ENCODE measurements around the gene DLEC1.

The DLEC1 gene, protein sequence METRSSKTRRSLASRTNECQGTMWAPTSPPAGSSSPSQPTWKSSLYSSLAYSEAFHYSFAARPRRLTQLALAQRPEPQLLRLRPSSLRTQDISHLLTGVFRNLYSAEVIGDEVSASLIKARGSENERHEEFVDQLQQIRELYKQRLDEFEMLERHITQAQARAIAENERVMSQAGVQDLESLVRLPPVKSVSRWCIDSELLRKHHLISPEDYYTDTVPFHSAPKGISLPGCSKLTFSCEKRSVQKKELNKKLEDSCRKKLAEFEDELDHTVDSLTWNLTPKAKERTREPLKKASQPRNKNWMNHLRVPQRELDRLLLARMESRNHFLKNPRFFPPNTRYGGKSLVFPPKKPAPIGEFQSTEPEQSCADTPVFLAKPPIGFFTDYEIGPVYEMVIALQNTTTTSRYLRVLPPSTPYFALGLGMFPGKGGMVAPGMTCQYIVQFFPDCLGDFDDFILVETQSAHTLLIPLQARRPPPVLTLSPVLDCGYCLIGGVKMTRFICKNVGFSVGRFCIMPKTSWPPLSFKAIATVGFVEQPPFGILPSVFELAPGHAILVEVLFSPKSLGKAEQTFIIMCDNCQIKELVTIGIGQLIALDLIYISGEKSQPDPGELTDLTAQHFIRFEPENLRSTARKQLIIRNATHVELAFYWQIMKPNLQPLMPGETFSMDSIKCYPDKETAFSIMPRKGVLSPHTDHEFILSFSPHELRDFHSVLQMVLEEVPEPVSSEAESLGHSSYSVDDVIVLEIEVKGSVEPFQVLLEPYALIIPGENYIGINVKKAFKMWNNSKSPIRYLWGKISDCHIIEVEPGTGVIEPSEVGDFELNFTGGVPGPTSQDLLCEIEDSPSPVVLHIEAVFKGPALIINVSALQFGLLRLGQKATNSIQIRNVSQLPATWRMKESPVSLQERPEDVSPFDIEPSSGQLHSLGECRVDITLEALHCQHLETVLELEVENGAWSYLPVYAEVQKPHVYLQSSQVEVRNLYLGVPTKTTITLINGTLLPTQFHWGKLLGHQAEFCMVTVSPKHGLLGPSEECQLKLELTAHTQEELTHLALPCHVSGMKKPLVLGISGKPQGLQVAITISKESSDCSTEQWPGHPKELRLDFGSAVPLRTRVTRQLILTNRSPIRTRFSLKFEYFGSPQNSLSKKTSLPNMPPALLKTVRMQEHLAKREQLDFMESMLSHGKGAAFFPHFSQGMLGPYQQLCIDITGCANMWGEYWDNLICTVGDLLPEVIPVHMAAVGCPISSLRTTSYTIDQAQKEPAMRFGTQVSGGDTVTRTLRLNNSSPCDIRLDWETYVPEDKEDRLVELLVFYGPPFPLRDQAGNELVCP (N-terminal part only)

GRCh38 chr3:38039101-38039898 is at the start of gene DLEC1:
DLEC1 (plus strand) TSS chr3:38039208; CDS start chr3:38039226, 18 bp downstream.
- peak; percentile 74 for DNase-seq

GRCh38 chr3:37989821-37990480 is 49.1 kb upstream of the DLEC1 start:
- DNase-seq: no peak

DNA sequence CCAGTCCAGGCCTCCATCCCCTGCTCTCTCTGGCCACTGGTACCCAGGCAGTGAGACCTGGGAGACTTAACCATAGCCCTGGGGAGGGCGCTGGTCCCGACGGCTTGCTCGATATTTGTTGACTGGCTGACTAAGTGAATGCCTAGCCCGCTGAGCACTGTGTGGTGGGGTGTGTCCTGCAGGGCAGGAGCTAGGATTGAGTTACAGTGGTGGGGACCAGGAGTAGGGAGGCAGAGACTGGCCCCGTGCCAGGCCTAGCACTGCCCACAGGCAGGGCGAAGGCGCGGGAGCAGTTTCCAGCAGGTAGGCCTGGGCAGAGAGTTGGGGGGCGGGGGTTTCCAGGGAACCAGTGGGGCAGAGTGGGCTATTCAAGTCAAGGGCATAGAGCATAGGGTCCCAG is 48.5 kb upstream of the DLEC1 start, which contains the start of gene VILL:
TSS of gene VILL (plus strand) at position 260 of the 400 bp plus-strand sequence. CDS start 2,887 bp downstream, outside the sequence.
- DNase-seq: no peak

- DNase-seq: no peak
Measured at GRCh38 chr3:37991109-37991508, 47.9 kb upstream of the DLEC1 start.

DNA sequence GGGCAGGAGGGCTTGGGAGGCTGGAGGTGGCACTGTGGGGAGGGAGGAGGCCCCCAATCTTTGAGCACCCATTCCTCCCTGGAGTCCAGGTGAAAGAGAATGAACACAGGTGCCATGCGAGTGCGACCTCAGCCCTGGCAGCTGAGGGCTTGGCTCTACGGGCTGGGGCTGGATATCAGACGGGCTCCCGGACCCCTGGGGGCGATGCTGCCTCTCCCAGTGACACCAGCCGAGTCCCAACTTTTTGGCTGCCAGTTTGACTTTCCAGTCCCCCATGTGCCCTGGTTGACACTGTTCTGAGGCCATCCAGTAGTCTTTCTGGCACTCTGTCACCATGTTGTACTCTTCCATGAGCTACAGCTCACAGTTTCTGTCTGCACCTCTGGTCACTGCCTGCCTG is 47.2 kb upstream of the DLEC1 start:
- DNase-seq: no peak

DNA sequence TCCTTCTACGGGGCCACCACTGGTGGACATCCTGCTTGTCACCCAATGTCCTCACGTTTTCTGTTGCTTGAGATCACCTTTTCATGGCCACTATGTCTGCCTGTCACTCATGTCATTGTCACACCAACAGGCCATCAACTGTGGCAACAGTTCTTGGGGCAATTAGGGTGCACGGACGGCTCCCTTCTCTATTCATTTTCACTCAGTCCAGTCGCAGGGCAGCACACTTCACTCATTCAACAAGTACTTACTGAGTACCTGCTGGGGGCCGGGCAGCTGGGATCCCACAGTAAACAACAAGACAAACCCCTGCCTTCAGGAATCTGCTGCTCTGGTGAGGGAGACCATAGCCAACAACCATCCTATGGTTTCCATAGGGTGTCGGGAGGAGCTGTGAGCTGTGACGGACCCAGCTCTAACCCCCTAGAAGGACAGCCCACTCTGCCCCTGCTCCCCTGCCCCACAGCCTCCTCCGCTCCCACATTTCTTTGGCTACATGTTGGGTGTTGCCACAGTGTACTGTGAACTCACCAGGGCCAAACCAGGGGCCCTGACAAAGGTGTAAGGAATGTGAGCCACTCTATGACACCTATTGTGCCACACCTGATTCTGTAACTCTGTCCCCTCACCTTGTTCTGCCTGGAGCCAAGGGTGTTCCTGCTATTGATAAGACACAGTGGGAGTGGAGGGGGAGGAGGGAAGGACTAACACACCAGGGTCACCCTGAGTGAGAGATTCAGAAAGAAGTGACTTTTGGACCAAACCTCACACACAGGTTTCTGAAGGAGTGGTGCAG is 46.5 kb upstream of the DLEC1 start:
- no peak for DNase-seq

- no peak for DNase-seq
Measured at GRCh38 chr3:37993067-37993455, 45.9 kb upstream of the DLEC1 start.

GRCh38 chr3:37993460-37993819 is 45.6 kb upstream of the DLEC1 start:
- no peak for DNase-seq

GRCh38 chr3:37993820-37994638 is 45.0 kb upstream of the DLEC1 start:
- peak; percentile 68 for DNase-seq

GRCh38 chr3:37994639-37994972 is 44.4 kb upstream of the DLEC1 start:
- no peak for DNase-seq

DNA sequence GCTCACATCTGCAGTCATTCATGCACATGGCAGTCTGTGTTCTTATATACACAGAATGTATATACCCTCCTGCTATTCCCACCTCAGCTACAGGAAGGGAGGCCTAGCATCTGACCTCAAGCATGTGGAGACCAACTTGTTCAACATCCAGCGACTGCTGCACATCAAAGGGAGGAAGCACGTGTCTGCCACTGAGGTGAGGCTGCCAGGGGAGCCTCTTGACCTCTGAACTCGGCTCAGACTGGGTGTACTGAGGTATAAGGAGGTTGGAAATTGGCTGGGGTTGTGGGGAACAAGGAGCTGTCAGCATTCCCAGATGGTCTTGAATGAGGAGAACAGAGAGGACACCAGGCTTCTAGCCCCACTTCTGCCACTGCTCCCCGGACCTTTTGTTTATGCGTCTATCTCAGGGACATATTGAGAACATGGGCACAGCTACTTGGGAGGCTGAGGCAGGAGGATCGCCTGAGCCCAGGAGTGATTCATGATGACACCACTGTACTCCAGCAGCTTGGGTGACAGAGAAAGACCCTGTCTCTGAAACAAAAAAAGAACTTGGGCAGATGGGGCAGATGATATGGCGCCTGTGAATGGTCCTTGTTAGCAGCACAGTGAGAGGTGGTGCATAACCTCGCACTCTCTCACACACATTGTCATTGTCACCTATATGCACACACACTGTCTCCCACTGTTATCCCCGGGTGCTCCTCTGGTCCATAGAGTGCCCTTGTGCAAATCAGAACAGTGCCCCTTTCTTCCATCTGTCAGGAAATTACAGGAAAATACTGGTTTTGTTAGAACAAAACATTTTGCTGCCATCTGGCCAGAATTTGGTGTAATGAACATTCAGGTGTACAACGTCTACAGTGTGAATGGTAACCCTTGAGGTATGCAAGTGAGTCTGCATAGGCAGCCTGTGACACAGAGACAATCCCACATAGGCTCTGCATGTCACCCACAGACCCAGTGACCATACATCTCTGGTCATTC is 43.1 kb upstream of the DLEC1 start:
- DNase-seq: no peak

- DNase-seq: peak; percentile 79
Measured at GRCh38 chr3:37996785-37997301, 42.2 kb upstream of the DLEC1 start.

- no peak for DNase-seq
Measured at GRCh38 chr3:37997342-37997741, 41.7 kb upstream of the DLEC1 start.

GRCh38 chr3:37997791-37998370 is 41.1 kb upstream of the DLEC1 start:
- no peak for DNase-seq

GRCh38 chr3:37999836-38000235 is 39.2 kb upstream of the DLEC1 start:
- DNase-seq: no peak

- DNase-seq: no peak
Measured at GRCh38 chr3:38000242-38000916, 38.6 kb upstream of the DLEC1 start.

DNA sequence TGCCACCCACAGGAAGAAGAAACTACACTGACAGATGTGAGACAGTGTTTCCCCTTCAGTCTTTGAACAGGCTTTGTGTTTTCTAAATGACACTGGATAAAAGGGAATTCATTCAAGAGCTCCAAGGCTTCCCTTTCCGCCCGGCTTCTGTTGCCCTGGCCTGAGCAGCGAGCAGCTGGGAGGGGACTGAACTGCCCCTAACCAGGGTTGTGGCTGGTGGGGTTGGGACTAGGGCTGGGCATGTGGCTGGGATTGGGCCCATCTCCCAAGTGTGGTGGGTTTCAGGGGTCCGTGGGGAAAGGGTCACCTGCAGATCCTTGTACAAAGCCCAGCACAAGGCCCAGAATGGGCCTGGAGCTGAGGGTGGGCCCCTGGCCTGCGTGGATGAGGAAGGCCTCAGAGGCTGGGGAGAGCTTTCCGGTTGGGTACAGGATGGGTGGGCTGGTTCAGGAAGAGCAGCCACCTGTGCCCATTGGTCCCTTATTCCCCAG is 38.0 kb upstream of the DLEC1 start:
- no peak for DNase-seq

Data from MV-4-11 (cell line).